Spinal cord (tissue), 10 donors: ENCODE measurements around the gene CCNK. TPM values are rescaled to one million over a fixed set of nuclear protein-coding genes. Genes with fewer than 3 reads are reported as not detected.
A peak's percentile ranks its signal among the peaks of the same experiment; 100 is the strongest.

Source experiments
- DNase-seq, 6 donors: peaks; one replicate each; pipeline versions ENCODE4 v3.0.0 to v3.0.0-alpha.2; 2013 to 2015; ENCODE audit warnings: low spot score in 6 of 6, low read depth in 4 of 6
- H3K27ac ChIP-seq: one replicate; pipeline ENCODE4 v1.5.1; 2013; ENCODE audit warnings: low read depth, low read length, control low read depth
- H3K27me3 ChIP-seq: one replicate; pipeline ENCODE4 v1.6.1; 2013; ENCODE audit warnings: low read length; ENCODE audit not compliant: control insufficient read depth, insufficient read depth
- H3K36me3 ChIP-seq: one replicate; pipeline ENCODE4 v1.6.1; 2013; ENCODE audit warnings: low read length; ENCODE audit not compliant: control insufficient read depth, insufficient read depth
- H3K4me1 ChIP-seq: one replicate; pipeline ENCODE4 v1.6.1; 2013; ENCODE audit warnings: low read length; ENCODE audit not compliant: control insufficient read depth, insufficient read depth
- H3K4me3 ChIP-seq: one replicate; pipeline ENCODE4 v1.5.1; 2013; ENCODE audit warnings: low read depth, low read length, control low read depth
- H3K9me3 ChIP-seq: one replicate; pipeline ENCODE4 v1.6.1; 2013; ENCODE audit warnings: low read length; ENCODE audit not compliant: control insufficient read depth, insufficient read depth
- WGBS: methylation state at CpG from one replicate; pipeline ENCODE4 v1.1.5; 2013; ENCODE audit warnings: missing lambda C conversion rate; ENCODE audit not compliant: insufficient coverage; 5-methylcytosine and 5-hydroxymethylcytosine counted together
- polyA plus RNA-seq, 2 donors: library from polyadenylated mRNA; unstranded; fragments of 120-200 nt; gene quantifications; one replicate each; pipeline ENCODE4 v1.2.1, GENCODE V29; 2013; ENCODE audit not compliant: insufficient read length in 2 of 2
- total RNA-seq, 2 donors: library from RNA; depleted of rRNA in 1 of 2; stranded (reverse); fragments of 120-200 nt in 1 of 2; fragments of >200 nt in 1 of 2; gene quantifications; one replicate each; pipeline versions ENCODE4 v1.2.3 to v1.2.4, GENCODE V29; 2013 to 2014
- donor health status: healthy.

The CCNK gene
- total and polyA plus RNA-seq, 4 donors, result 25.7 to 49.0 (median 41.4) TPM

- DNase-seq, result no peak
- Histone ChIP-seq H3K4me3 (no peak overlapping the region), H3K27me3 (no peaks in the 10 kb centered on the region), H3K9me3 (no peaks in the 10 kb centered on the region), H3K36me3 (peaks cover 26% of the 10 kb centered on the region), H3K4me1 (peaks cover 65% of the 10 kb centered on the region), H3K27ac (peak overlapping the region; percentile 40)
- WGBS, result 80% methylated on average over 18 of the region's 19 CpGs
These were observed 49.4 kb downstream of the CCNK start for GRCh38 chr14:99530407-99531155.

GRCh38 chr14:99531251-99532096 is 50.3 kb downstream of the CCNK start:
- Histone ChIP-seq H3K36me3 (peaks cover 18% of the 10 kb centered on the region), H3K4me3 (no peak overlapping the region), H3K27me3 (no peaks in the 10 kb centered on the region), H3K4me1 (peaks cover 65% of the 10 kb centered on the region), H3K27ac (peak overlapping the region; percentile 62), H3K9me3 (no peaks in the 10 kb centered on the region)
- WGBS, result 23% methylated on average over 10 of the region's 14 CpGs
- peak in 2 of 6 donors; percentile 84 to 85 for DNase-seq

- 85% methylated on average over 5 of the region's 5 CpGs for whole genome bisulfite sequencing
- no peaks in the 10 kb centered on the region for H3K27me3 ChIP-seq
- H3K4me1 ChIP-seq, result peaks cover 70% of the 10 kb centered on the region
- H3K4me3 ChIP-seq, result no peak overlapping the region
- peak overlapping the region; percentile 62 for H3K27ac ChIP-seq
- no peaks in the 10 kb centered on the region for H3K9me3 ChIP-seq
- no peak for DNase-seq
- peaks cover 15% of the 10 kb centered on the region for H3K36me3 ChIP-seq
These were observed 51.1 kb downstream of the CCNK start for GRCh38 chr14:99532310-99532709.

- Histone ChIP-seq H3K36me3 (peaks cover 12% of the 10 kb centered on the region), H3K9me3 (no peaks in the 10 kb centered on the region), H3K4me1 (peaks cover 86% of the 10 kb centered on the region), H3K27ac (peak overlapping the region; percentile 11), H3K27me3 (no peaks in the 10 kb centered on the region), H3K4me3 (no peak overlapping the region)
- no peak for DNase-seq
- WGBS, result 68% methylated on average over 6 of the region's 6 CpGs
These were observed 53.1 kb downstream of the CCNK start for GRCh38 chr14:99534333-99534732.

- 30% methylated on average over 10 of the region's 13 CpGs for WGBS
- peak in 4 of 6 donors; percentile 38 to 83 (median 77) for DNase-seq
- H3K4me1 ChIP-seq, result peaks cover 83% of the 10 kb centered on the region
- H3K27ac ChIP-seq, result peak overlapping the region; percentile 11
- no peaks in the 10 kb centered on the region for H3K27me3 ChIP-seq
- H3K4me3 ChIP-seq, result no peak overlapping the region
- no peaks in the 10 kb centered on the region for H3K9me3 ChIP-seq
- peaks cover 12% of the 10 kb centered on the region for H3K36me3 ChIP-seq
These were observed 53.7 kb downstream of the CCNK start for GRCh38 chr14:99534863-99535262.

GRCh38 chr14:99535448-99535847 is 54.2 kb downstream of the CCNK start:
- Histone ChIP-seq H3K36me3 (peaks cover 12% of the 10 kb centered on the region), H3K27ac (peak overlapping the region; percentile 11), H3K4me3 (no peak overlapping the region), H3K4me1 (peaks cover 82% of the 10 kb centered on the region), H3K9me3 (no peaks in the 10 kb centered on the region), H3K27me3 (no peaks in the 10 kb centered on the region)
- no peak for DNase-seq
- 53% methylated on average over 3 of the region's 8 CpGs for WGBS

GRCh38 chr14:99535908-99536778 is 54.9 kb downstream of the CCNK start:
- Histone ChIP-seq H3K27ac (no peak overlapping the region), H3K4me1 (peaks cover 82% of the 10 kb centered on the region), H3K4me3 (no peak overlapping the region), H3K9me3 (no peaks in the 10 kb centered on the region), H3K27me3 (no peaks in the 10 kb centered on the region), H3K36me3 (peaks cover 12% of the 10 kb centered on the region)
- 91% methylated on average over 22 of the region's 24 CpGs for WGBS
- no peak for DNase-seq

GRCh38 chr14:99537399-99537798 is 56.2 kb downstream of the CCNK start:
- H3K36me3 ChIP-seq, result peaks cover 13% of the 10 kb centered on the region
- no peaks in the 10 kb centered on the region for H3K27me3 ChIP-seq
- no peak overlapping the region for H3K27ac ChIP-seq
- no peak for DNase-seq
- peaks cover 84% of the 10 kb centered on the region for H3K4me1 ChIP-seq
- 82% methylated on average over 3 of the region's 6 CpGs for WGBS
- H3K9me3 ChIP-seq, result no peaks in the 10 kb centered on the region
- no peak overlapping the region for H3K4me3 ChIP-seq

- H3K4me1 ChIP-seq, result peaks cover 81% of the 10 kb centered on the region
- no peak overlapping the region for H3K27ac ChIP-seq
- WGBS, result 42% methylated on average over 9 of the region's 9 CpGs
These were observed 57.1 kb downstream of the CCNK start for GRCh38 chr14:99538275-99538674.

More at GRCh38 chr14:99538275-99538674, 57.1 kb downstream of the CCNK start:
- Histone ChIP-seq H3K36me3 (peaks cover 15% of the 10 kb centered on the region), H3K9me3 (no peaks in the 10 kb centered on the region), H3K4me3 (no peak overlapping the region), H3K27me3 (no peaks in the 10 kb centered on the region)
- DNase-seq, result peak in 1 of 6 donors; percentile 33
